Caco-2 (cell line): ENCODE data around the gene FOXE1. TPM values are rescaled to one million over a fixed set of nuclear protein-coding genes. Genes with fewer than 3 reads are reported as not detected.

ENCODE experiments used
- BruUV-seq: library from RNA; stranded (reverse); fragments of 400-500 nt; replicated peaks from 2 replicates; lab custom pipeline; 2021; lab: Mats Ljungman, UMichigan
- CTCF ChIA-PET: fragments of 300-600 bp; sonication (Branson Sonifier 250); formaldehyde crosslinking; loops from one replicate; lab custom pipeline; 2022; ENCODE audit warnings: antibody characterized with exemption; lab: Charles Lee
- POLR2A ChIA-PET: fragments of 300-600 bp; sonication (Branson Sonifier 250); formaldehyde crosslinking; loops from one replicate; lab custom pipeline; 2022; ENCODE audit warnings: antibody characterized with exemption; lab: Charles Lee
- DNase-seq, 2 experiments: peaks; one replicate each; pipeline versions ENCODE4 v3.0.0 to v3.0.0-alpha.2; 2020 to 2022
- H3K27me3 ChIP-seq: replicated peaks from 2 replicates; pipeline ENCODE4 v1.6.0; 2011; ENCODE audit warnings: low read length; ENCODE audit not compliant: control insufficient read depth, insufficient read depth
- H3K36me3 ChIP-seq: 2 replicates; pipeline ENCODE4 v1.5.1; 2011; ENCODE audit warnings: low read length; ENCODE audit not compliant: control insufficient read depth, insufficient read depth
- H3K4me1 ChIP-seq: fragments of 250-450 bp; sonication (Bioruptor Pico); 2 replicates; pipeline ENCODE4 v1.5.1; 2020; ENCODE audit warnings: mild to moderate bottlenecking
- H3K4me3 ChIP-seq: 2 replicates; pipeline ENCODE4 v1.5.1; 2011; ENCODE audit warnings: low read depth, mild to moderate bottlenecking, control low read depth, low read length
- H3K9me3 ChIP-seq: fragments of 250-450 bp; sonication (Bioruptor Pico); 2 replicates; pipeline ENCODE4 v1.5.1; 2020; ENCODE audit warnings: mild to moderate bottlenecking, moderate library complexity
- H3K27ac Mint-ChIP-seq: one replicate; pipeline ENCODE4 v1.8.0; 2022; ENCODE audit warnings: mixed read lengths; ENCODE audit not compliant: unreplicated experiment
- H3K27me3 Mint-ChIP-seq: one replicate; pipeline ENCODE4 v1.8.0; 2022; ENCODE audit warnings: mixed read lengths; ENCODE audit not compliant: insufficient read depth, unreplicated experiment
- H3K36me3 Mint-ChIP-seq: one replicate; pipeline ENCODE4 v1.8.0; 2022; ENCODE audit warnings: mild to moderate bottlenecking, mixed read lengths; ENCODE audit not compliant: insufficient read depth, unreplicated experiment
- H3K4me1 Mint-ChIP-seq: one replicate; pipeline ENCODE4 v1.8.0; 2022; ENCODE audit warnings: low read depth, mixed read lengths; ENCODE audit not compliant: unreplicated experiment
- H3K4me3 Mint-ChIP-seq: one replicate; pipeline ENCODE4 v1.8.0; 2022; ENCODE audit warnings: mild to moderate bottlenecking, moderate library complexity, mixed read lengths; ENCODE audit not compliant: unreplicated experiment
- H3K9me3 Mint-ChIP-seq: one replicate; pipeline ENCODE4 v1.8.0; 2022; ENCODE audit warnings: mixed read lengths; ENCODE audit not compliant: unreplicated experiment
- intact Hi-C: fragments of 100-400 bp; cut with micrococcal nuclease; formaldehyde crosslinking; loops from one replicate; pipeline ENCODE4 v1.10.0; 2022; ENCODE audit not compliant: unreplicated experiment
- total RNA-seq: library from RNA; stranded (reverse); gene quantifications from 2 replicates; pipeline ENCODE4 v1.2.3, GENCODE V29; 2022
- TF ChIP-seq, protein P1 (sequence below), 2 experiments: fragments of 200-600 bp in 1 of 2; IDR thresholded peaks; 1 replicate in 1 of 2; 2 replicates in 1 of 2; pipeline versions ENCODE4 v1.5.1 to v1.8.0; 2011 to 2022; ENCODE audit warnings: antibody characterized with exemption in 1 of 2, control low read depth in 1 of 2, inconsistent platforms in 1 of 2, low read depth in 1 of 2, low read length in 1 of 2, mild to moderate bottlenecking in 1 of 2, moderate library complexity in 1 of 2; ENCODE audit not compliant: insufficient read depth in 1 of 2, severe bottlenecking in 1 of 2, unreplicated experiment in 1 of 2

The FOXE1 gene
- total RNA-seq, 1 experiment from 2014 or later, result not detected

DNA sequence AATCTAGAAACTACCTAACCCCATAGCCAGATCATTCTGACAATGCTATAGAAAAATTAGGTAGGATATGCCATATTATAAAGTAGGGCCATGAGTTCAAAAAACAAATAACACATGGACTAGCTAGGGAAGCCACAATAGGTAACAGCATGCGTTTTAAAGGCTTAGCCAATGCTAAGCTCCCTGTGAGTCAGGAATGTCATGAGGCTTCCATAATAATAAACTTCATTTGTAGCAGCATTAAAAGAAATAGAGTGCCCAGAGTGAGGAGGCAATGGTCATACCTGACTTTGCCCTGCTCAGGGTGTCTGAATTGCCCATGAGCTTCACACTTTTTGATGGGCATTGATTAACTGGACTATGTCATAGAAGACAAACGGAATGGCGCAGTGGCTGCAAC, 15.8 kb downstream of the FOXE1 start:
- BruUV-seq, result no TSS peak
- H3K4me1 ChIP-seq, result no peaks in the 10 kb centered on the region
- TF ChIP-seq, protein P1, sequence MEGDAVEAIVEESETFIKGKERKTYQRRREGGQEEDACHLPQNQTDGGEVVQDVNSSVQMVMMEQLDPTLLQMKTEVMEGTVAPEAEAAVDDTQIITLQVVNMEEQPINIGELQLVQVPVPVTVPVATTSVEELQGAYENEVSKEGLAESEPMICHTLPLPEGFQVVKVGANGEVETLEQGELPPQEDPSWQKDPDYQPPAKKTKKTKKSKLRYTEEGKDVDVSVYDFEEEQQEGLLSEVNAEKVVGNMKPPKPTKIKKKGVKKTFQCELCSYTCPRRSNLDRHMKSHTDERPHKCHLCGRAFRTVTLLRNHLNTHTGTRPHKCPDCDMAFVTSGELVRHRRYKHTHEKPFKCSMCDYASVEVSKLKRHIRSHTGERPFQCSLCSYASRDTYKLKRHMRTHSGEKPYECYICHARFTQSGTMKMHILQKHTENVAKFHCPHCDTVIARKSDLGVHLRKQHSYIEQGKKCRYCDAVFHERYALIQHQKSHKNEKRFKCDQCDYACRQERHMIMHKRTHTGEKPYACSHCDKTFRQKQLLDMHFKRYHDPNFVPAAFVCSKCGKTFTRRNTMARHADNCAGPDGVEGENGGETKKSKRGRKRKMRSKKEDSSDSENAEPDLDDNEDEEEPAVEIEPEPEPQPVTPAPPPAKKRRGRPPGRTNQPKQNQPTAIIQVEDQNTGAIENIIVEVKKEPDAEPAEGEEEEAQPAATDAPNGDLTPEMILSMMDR (IDR thresholded peaks at IDR 0.05; ENCODE audit: insufficient read depth in 1 of 2, low read depth in 1 of 2, low read length in 1 of 2, severe bottlenecking in 1 of 2, unreplicated experiment in 1 of 2), result no peak
- Mint-ChIP-seq H3K4me1 (no peaks in the 10 kb centered on the region), H3K4me3 (no peak overlapping the region), H3K9me3 (peaks cover 17% of the 10 kb centered on the region), H3K36me3 (no peaks in the 10 kb centered on the region), H3K27me3 (no peaks in the 10 kb centered on the region), H3K27ac (no peak overlapping the region)
- no peak for DNase-seq
- POLR2A ChIA-PET, result no interaction called here
- no peaks in the 10 kb centered on the region for H3K36me3 ChIP-seq
- H3K27me3 ChIP-seq, result no peaks in the 10 kb centered on the region
- CTCF ChIA-PET, result no interaction called here
- no peak overlapping the region for H3K4me3 ChIP-seq
- H3K9me3 ChIP-seq, result peaks cover 18% of the 10 kb centered on the region
- intact Hi-C loops, result no loop called here

DNA sequence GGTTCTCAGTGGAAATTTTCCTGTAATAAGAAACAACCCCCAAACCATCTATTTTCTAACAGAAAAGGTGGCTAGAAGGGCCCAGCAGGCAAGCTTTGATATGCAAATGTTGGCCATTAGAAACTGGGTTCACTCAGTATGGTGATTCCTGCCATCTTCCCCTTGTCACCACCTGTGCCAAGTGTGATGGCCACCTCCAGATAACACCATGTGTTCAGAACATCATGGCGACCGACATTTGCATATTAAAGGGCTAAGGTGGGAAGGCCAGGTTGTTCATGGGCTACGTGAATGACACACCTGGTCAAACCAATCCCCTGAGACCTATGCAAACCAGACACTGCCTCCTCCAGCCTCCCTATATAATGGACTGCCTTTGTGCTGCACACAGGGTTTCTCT, 20.4 kb downstream of the FOXE1 start:
- ChIA-PET POLR2A (no interaction called here), CTCF (interaction anchor here (0.7 kb wide), 1 partner anchor 471 kb away, joined by 4 read pairs; no protein-coding TSS in a partner anchor)
- no peaks in the 10 kb centered on the region for H3K36me3 ChIP-seq
- Mint-ChIP-seq H3K4me3 (no peak overlapping the region), H3K9me3 (no peaks in the 10 kb centered on the region), H3K4me1 (no peaks in the 10 kb centered on the region), H3K36me3 (no peaks in the 10 kb centered on the region), H3K27ac (no peak overlapping the region), H3K27me3 (no peaks in the 10 kb centered on the region)
- no peak overlapping the region for H3K4me3 ChIP-seq
- TF ChIP-seq, protein P1 (IDR thresholded peaks at IDR 0.05; ENCODE audit: insufficient read depth in 1 of 2, low read depth in 1 of 2, low read length in 1 of 2, severe bottlenecking in 1 of 2, unreplicated experiment in 1 of 2), result no peak
- intact Hi-C loops, result no loop called here
- no peaks in the 10 kb centered on the region; the same call in 1 of the 2 replicates for H3K4me1 ChIP-seq
- BruUV-seq, result no TSS peak
- DNase-seq, result no peak
- H3K27me3 ChIP-seq, result no peaks in the 10 kb centered on the region
- H3K9me3 ChIP-seq, result no peaks in the 10 kb centered on the region

DNA sequence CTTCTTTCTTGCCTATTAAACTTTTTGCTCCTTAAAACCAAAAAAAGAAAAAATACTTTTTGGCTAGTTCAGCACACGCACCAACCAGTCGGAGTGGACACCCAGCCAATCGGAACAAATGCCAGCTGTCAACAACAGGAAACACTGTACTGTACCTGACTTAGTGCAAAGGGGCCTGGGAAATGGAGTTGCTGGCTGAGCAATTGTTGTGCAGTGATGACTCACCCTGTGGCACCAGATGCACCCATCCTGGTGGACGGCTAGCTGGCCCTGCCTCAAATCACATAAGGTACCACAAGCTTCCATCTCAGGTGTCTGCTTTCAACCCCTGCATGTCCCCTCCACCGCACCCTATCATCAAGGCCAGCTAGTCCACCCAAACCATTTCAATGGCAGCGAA, 20.9 kb downstream of the FOXE1 start:
- CTCF ChIA-PET, result no interaction called here
- Mint-ChIP-seq H3K9me3 (no peaks in the 10 kb centered on the region), H3K27ac (no peak overlapping the region), H3K4me3 (no peak overlapping the region), H3K27me3 (no peaks in the 10 kb centered on the region), H3K36me3 (no peaks in the 10 kb centered on the region), H3K4me1 (no peaks in the 10 kb centered on the region)
- H3K27me3 ChIP-seq, result no peaks in the 10 kb centered on the region
- TF ChIP-seq, protein P1 (IDR thresholded peaks at IDR 0.05; ENCODE audit: insufficient read depth in 1 of 2, low read depth in 1 of 2, low read length in 1 of 2, severe bottlenecking in 1 of 2, unreplicated experiment in 1 of 2), result no peak
- no peaks in the 10 kb centered on the region for H3K9me3 ChIP-seq
- POLR2A ChIA-PET, result no interaction called here
- DNase-seq, result no peak
- H3K4me3 ChIP-seq, result no peak overlapping the region
- intact Hi-C loops, result no loop called here
- no peaks in the 10 kb centered on the region for H3K36me3 ChIP-seq
- BruUV-seq, result no TSS peak
- H3K4me1 ChIP-seq, result no peaks in the 10 kb centered on the region; the same call in 1 of the 2 replicates
